GM12872 (cell line): Measurements from ENCODE around the gene LIPF.
A peak's percentile ranks its signal among the peaks of the same experiment; 100 is the strongest.

Source experiments
- CTCF ChIP-seq: IDR thresholded peaks from 3 replicates; pipeline ENCODE4 v1.5.1; 2011; ENCODE audit warnings: low read depth, mild to moderate bottlenecking, low read length, moderate library complexity; ENCODE audit not compliant: insufficient read depth

Gene LIPF

GRCh38 chr10:88705958-88706357 lies 41.7 kb downstream of the LIPF start, which contains the start of gene LIPK:
Gene LIPK, plus strand, starts transcription at chr10:88706249. Its CDS starts 18,295 bp downstream, at chr10:88724544.
- no peak for TF ChIP-seq CTCF

GRCh38 chr10:88707429-88708155 lies 43.4 kb downstream of the LIPF start:
- no peak for TF ChIP-seq CTCF

GRCh38 chr10:88715517-88715916 lies 51.3 kb downstream of the LIPF start:
- TF ChIP-seq CTCF: no peak

- TF ChIP-seq CTCF: no peak
These were observed 57.1 kb downstream of the LIPF start for GRCh38 chr10:88721392-88721791.

GRCh38 chr10:88725798-88726197 lies 61.6 kb downstream of the LIPF start:
- TF ChIP-seq CTCF: no peak

- peak; percentile 71 for TF ChIP-seq CTCF
These were observed 64.0 kb downstream of the LIPF start for GRCh38 chr10:88728107-88728763.
